Upper lobe of left lung (tissue), 4 donors: ENCODE measurements around the gene KIAA0232.

Experiments used
- POLR2A ChIP-seq, 4 donors: fragments of 450-650 bp; IDR thresholded peaks; one replicate each; pipeline ENCODE4 v1.5.1; 2016 to 2017; ENCODE audit warnings: antibody characterized with exemption in 4 of 4, mild to moderate bottlenecking in 2 of 4
- POLR2AphosphoS5 ChIP-seq, 2 donors: sonication (generic); formaldehyde crosslinking; IDR thresholded peaks; one replicate each; pipeline ENCODE4 v1.5.1; 2017; ENCODE audit warnings: antibody characterized with exemption in 2 of 2
- TF ChIP-seq, protein P1 (sequence below), 6 experiments: fragments of 450-650 bp in 4 of 6; fragments of 200-600 bp in 2 of 6; sonication (generic) in 2 of 6; IDR thresholded peaks; one replicate each; pipeline ENCODE4 v1.5.1; 2016 to 2019; ENCODE audit warnings: antibody characterized with exemption in 6 of 6

DNA sequence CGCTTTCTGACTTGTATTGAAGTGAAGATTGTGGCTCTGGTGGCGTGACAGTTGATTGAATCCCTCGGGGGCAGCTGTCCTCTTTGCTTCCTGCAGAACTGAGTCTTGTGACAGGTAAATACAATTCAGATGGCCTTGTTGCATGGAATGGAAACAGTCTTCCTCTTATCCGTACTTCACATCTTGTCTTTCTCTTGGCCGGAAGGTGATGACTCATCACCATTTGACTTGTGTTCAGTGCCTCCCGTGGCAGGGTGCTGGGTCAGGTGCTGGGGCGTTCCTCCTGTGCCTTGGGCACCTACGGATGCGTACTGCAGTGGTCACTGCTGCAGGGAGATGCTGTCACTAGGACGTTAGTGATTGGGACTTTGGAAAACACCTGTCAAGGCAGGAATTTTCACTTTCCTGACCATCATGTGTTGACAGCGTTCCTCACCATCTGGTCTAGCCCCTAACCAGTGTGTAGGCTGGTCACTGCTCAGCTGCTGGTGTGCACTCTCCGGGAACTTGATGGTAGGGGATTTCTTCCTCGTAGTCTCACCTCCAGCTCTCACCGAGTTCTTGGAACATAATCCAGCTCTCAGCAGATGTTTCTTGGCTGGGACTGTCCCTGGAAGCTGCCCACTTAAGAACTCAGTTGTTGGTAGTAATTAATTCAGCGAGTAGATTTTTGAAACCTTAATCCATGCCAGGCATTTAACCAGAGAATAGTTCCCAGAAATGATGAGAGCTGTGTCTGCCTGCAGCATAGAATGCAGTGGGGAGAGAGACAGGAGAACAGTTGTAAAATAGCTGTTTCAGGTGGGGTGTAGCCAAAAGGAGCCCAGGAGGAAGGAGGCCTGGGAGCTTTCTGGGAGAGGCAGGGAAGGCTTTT, 134.3 kb downstream of the KIAA0232 start:
- TF ChIP-seq, protein P1, sequence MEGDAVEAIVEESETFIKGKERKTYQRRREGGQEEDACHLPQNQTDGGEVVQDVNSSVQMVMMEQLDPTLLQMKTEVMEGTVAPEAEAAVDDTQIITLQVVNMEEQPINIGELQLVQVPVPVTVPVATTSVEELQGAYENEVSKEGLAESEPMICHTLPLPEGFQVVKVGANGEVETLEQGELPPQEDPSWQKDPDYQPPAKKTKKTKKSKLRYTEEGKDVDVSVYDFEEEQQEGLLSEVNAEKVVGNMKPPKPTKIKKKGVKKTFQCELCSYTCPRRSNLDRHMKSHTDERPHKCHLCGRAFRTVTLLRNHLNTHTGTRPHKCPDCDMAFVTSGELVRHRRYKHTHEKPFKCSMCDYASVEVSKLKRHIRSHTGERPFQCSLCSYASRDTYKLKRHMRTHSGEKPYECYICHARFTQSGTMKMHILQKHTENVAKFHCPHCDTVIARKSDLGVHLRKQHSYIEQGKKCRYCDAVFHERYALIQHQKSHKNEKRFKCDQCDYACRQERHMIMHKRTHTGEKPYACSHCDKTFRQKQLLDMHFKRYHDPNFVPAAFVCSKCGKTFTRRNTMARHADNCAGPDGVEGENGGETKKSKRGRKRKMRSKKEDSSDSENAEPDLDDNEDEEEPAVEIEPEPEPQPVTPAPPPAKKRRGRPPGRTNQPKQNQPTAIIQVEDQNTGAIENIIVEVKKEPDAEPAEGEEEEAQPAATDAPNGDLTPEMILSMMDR (IDR thresholded peaks at IDR 0.05): peak in 1 of 6 experiments; percentile 10
- TF ChIP-seq POLR2AphosphoS5 (IDR thresholded peaks at IDR 0.05) (peak; percentile 56 to 75), POLR2A (IDR thresholded peaks at IDR 0.05) (peak in 1 of 4 donors; percentile 52)
